Peyer's patch (tissue), 4 donors: ENCODE measurements around the gene CDA. TPM values are rescaled to one million over a fixed set of nuclear protein-coding genes. Genes with fewer than 3 reads are reported as not detected.

Source experiments
- DNase-seq, 3 donors: peaks; one replicate each; pipeline ENCODE4 v3.0.0-alpha.2; 2017 to 2019
- H3K27ac ChIP-seq, 4 donors: fragments of 200-600 bp; sonication (generic); one replicate each; pipeline ENCODE4 v1.5.1; 2016 to 2019
- H3K27me3 ChIP-seq, 2 donors: fragments of 200-600 bp; sonication (generic); one replicate each; pipeline ENCODE4 v1.5.1; 2019
- H3K36me3 ChIP-seq, 3 donors: fragments of 200-600 bp; sonication (generic); one replicate each; pipeline ENCODE4 v1.5.1; 2016 to 2019
- H3K4me1 ChIP-seq, 4 donors: fragments of 200-600 bp; sonication (generic); one replicate each; pipeline ENCODE4 v1.5.1; 2016 to 2019
- H3K4me3 ChIP-seq, 4 donors: fragments of 200-600 bp; sonication (generic); 1 replicate in 3 of 4; 2 replicates in 1 of 4; pipeline ENCODE4 v1.5.1; 2016 to 2019; ENCODE audit warnings: mild to moderate bottlenecking in 1 of 4
- H3K9me3 ChIP-seq, 4 donors: fragments of 200-600 bp; sonication (generic); one replicate each; pipeline ENCODE4 v1.5.1; 2016 to 2019; ENCODE audit warnings: mild to moderate bottlenecking in 1 of 4
- POLR2A ChIP-seq, 2 donors: fragments of 450-650 bp; IDR thresholded peaks; one replicate each; pipeline ENCODE4 v1.5.1; 2017; ENCODE audit warnings: antibody characterized with exemption in 2 of 2, mild to moderate bottlenecking in 2 of 2, moderate library complexity in 2 of 2
- total RNA-seq, 4 donors: library from RNA; depleted of rRNA; stranded (reverse); fragments of >200 nt; gene quantifications; one replicate each; pipeline ENCODE4 v1.1.0, GENCODE V29; 2016
- TF ChIP-seq, protein P1 (sequence below), 6 experiments: fragments of 450-650 bp in 4 of 6; fragments of 200-600 bp in 2 of 6; sonication (generic) in 1 of 6; IDR thresholded peaks; one replicate each; pipeline ENCODE4 v1.5.1; 2017 to 2019; ENCODE audit warnings: antibody characterized with exemption in 6 of 6, mild to moderate bottlenecking in 3 of 6, moderate library complexity in 1 of 6

The CDA gene
- total RNA-seq, 4 donors from 2014 or later, result 33.9 to 47.1 (median 39.1) TPM; not detected in 1

DNA sequence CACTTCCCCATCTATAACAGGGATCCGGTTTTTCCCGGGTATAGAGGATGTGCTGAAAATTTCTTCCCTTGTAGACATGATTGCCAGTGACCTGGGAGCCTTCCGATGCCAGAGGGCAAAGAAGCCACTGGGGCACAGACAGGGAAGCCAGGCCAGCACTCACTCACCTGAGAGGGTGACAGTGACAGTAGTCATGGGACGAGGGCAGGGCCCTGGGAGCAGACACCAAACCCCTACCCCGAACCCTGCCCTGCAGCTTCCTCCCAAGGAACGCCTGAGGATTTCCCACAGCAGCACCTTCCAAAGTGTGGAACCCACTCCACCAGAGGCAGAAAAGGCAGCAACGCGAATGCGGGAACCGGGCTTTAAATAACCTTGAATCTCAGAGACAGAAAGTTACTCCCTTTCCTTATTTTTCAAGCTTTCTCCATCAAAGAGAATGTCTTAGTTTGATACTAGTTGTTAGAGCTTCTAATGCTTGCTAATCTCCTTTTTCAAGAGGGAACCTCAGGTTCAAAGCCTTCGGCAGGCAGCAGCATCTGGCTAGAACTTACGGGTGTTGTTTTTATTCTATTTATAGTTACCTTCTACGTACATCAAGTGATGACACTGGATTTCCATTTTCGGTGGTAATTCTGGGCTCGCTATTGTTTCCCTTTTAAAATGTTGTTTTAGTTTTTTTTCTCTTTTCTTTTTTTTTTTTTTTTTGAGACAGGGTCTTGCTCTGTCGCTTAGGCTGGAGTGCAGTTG, 69.4 kb downstream of the CDA start:
- no peak for TF ChIP-seq POLR2A (IDR thresholded peaks at IDR 0.05)
- TF ChIP-seq, protein P1, sequence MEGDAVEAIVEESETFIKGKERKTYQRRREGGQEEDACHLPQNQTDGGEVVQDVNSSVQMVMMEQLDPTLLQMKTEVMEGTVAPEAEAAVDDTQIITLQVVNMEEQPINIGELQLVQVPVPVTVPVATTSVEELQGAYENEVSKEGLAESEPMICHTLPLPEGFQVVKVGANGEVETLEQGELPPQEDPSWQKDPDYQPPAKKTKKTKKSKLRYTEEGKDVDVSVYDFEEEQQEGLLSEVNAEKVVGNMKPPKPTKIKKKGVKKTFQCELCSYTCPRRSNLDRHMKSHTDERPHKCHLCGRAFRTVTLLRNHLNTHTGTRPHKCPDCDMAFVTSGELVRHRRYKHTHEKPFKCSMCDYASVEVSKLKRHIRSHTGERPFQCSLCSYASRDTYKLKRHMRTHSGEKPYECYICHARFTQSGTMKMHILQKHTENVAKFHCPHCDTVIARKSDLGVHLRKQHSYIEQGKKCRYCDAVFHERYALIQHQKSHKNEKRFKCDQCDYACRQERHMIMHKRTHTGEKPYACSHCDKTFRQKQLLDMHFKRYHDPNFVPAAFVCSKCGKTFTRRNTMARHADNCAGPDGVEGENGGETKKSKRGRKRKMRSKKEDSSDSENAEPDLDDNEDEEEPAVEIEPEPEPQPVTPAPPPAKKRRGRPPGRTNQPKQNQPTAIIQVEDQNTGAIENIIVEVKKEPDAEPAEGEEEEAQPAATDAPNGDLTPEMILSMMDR (IDR thresholded peaks at IDR 0.05), result no peak
- Histone ChIP-seq H3K36me3 (peaks cover 0 to 51% (median 0%) of the 10 kb centered on the region in 3 donors), H3K27ac (no peak overlapping the region), H3K9me3 (no peaks in the 10 kb centered on the region), H3K4me1 (peaks cover 0 to 17% (median 0%) of the 10 kb centered on the region in 4 donors), H3K27me3 (no peaks in the 10 kb centered on the region), H3K4me3 (no peak overlapping the region)
- DNase-seq, result no peak

DNA sequence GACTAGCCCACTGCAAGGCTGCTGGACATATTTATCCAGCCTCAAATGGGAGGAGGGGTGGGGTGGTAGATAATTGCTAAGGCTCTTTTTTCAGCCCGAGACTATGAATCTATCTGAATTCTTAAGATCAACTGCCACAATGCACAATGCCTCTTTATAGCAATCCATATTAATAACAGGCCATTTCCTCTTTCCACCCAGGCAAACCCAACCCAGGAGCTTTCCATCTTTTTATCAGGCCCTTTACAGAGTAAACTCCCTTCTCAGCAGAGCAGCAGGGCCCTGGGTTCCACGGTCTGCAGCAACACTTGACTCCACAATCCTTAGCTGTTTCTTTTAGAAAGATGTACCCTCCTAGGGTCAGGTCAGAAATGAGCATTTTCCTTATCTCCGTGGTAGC, 71.5 kb downstream of the CDA start:
- H3K36me3 ChIP-seq, result peaks cover 0 to 32% (median 0%) of the 10 kb centered on the region in 3 donors
- peak overlapping the region in 3 of 4 donors; percentile 61 to 86 (median 64) for H3K27ac ChIP-seq
- peaks cover 0 to 17% (median 0%) of the 10 kb centered on the region in 4 donors for H3K4me1 ChIP-seq

GRCh38 chr1:20660847-20661206, 71.9 kb downstream of the CDA start:
- Histone ChIP-seq H3K27ac (peak overlapping the region; percentile 61 to 86 (median 64)), H3K4me1 (peaks cover 0 to 17% (median 0%) of the 10 kb centered on the region in 4 donors), H3K9me3 (no peaks in the 10 kb centered on the region), H3K27me3 (no peaks in the 10 kb centered on the region), H3K36me3 (peaks cover 0 to 27% (median 0%) of the 10 kb centered on the region in 3 donors), H3K4me3 (peak overlapping the region; percentile 59 to 98 (median 89))
- no peak for DNase-seq
- TF ChIP-seq, protein P1 (IDR thresholded peaks at IDR 0.05), result no peak
- TF ChIP-seq POLR2A (IDR thresholded peaks at IDR 0.05), result no peak

More for the DNA sequence above, 71.5 kb downstream of the CDA start:
- H3K9me3 ChIP-seq, result no peaks in the 10 kb centered on the region
- DNase-seq, result no peak
- TF ChIP-seq, protein P1 (IDR thresholded peaks at IDR 0.05), result no peak
- no peak for TF ChIP-seq POLR2A (IDR thresholded peaks at IDR 0.05)
- no peaks in the 10 kb centered on the region for H3K27me3 ChIP-seq
- H3K4me3 ChIP-seq, result peak overlapping the region; percentile 59 to 98 (median 89)

DNA sequence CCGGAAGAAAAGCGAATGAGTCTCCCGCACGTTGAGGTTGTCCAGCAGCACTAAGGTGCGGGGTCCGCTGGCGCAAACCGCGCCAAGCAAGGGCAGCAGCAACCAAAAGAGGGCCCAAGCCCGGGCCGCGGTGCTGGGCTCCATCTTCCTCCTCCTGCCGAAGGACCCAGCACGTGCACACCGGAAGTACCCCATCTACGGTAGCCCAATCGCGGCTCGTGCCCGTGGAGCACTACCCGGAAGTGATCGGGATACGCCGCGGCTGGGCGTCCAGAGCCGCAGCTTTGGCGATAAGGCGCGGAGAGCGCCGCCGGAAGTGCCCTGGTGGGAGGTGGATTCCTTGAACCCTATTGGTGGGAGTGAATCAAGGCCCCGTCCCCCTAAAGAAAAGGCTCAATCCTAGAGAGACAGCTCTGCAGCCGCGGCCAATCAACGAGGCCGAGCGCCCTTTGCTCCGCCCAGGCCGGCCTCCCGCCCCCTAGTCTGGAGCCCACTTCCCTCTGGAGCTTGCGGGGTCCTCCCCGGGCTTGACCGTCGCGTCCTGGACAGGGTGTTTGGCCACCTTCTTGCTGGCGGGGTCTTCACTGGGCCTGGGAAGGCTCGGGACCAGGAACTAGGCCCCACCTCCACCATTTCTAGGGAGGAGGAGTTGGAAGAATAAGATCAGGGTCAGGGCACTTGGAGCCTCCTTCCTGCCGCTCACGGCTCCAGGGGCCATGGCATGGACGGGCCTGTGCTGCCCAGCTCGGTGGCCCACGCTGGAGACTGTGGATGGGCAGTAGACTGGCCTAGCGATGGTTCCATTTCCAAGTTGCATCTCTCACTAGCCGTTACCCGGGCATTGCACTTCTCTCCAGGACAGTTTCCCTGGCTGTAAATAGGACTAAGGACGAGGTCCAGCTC, 72.6 kb downstream of the CDA start, which contains the start of gene DDOST:
DDOST (minus strand) TSS at position 163 of the 903 bp plus-strand sequence; CDS start at position 144, 19 bp downstream.
- H3K4me1 ChIP-seq, result peaks cover 0 to 17% (median 0%) of the 10 kb centered on the region in 4 donors
- H3K27ac ChIP-seq, result peak within 1 kb of the TSS; percentile 62 to 86 (median 64)
- peaks cover 0 to 21% (median 0%) of the 10 kb centered on the region in 3 donors for H3K36me3 ChIP-seq
- peak within 1 kb of the TSS; percentile 59 to 98 (median 89) for H3K4me3 ChIP-seq
- peak; percentile 9 to 28 for TF ChIP-seq POLR2A (IDR thresholded peaks at IDR 0.05)
- TF ChIP-seq, protein P1 (IDR thresholded peaks at IDR 0.05), result peak in 5 of 6 experiments; percentile 34 to 65 (median 58)
- no peaks in the 10 kb centered on the region for H3K27me3 ChIP-seq
- no peaks in the 10 kb centered on the region for H3K9me3 ChIP-seq
- peak; percentile 94 to 98 (median 96) for DNase-seq

DNA sequence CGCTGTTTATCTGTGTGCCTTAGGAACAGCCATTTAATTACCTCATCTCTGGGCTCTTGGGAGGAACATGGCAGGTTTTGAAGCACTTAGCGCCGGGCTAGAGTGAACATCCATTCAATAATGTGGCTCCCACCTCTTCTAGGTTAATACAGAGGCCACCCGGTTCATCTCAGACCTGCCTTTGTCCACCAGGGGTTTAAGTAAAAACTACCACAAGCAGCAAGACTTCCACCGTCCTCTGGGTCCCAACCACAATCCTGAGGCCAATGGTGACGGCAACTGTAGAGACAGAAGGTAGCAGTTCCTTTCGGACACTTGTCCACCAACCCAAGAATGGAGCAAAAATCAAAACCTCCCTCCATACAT, 73.2 kb downstream of the CDA start:
- Histone ChIP-seq H3K27me3 (no peaks in the 10 kb centered on the region), H3K36me3 (peaks cover 0 to 15% (median 0%) of the 10 kb centered on the region in 3 donors), H3K27ac (peak overlapping the region; percentile 62 to 86 (median 64)), H3K4me3 (peak overlapping the region; percentile 59 to 98 (median 89)), H3K4me1 (peaks cover 0 to 17% (median 0%) of the 10 kb centered on the region in 4 donors), H3K9me3 (no peaks in the 10 kb centered on the region)
- TF ChIP-seq POLR2A (IDR thresholded peaks at IDR 0.05), result no peak
- TF ChIP-seq, protein P1 (IDR thresholded peaks at IDR 0.05), result no peak
- no peak for DNase-seq
